ENCODE data around the gene ABR. TPM values are rescaled to one million over a fixed set of nuclear protein-coding genes. Genes with fewer than 3 reads are reported as not detected.

The ABR gene
- total and polyA plus RNA-seq, 2 of the 8 experiments (the other 6 are each of a cell fraction or from before 2014, with no cell fraction given) = 44.8 to 47.2 TPM

DNA sequence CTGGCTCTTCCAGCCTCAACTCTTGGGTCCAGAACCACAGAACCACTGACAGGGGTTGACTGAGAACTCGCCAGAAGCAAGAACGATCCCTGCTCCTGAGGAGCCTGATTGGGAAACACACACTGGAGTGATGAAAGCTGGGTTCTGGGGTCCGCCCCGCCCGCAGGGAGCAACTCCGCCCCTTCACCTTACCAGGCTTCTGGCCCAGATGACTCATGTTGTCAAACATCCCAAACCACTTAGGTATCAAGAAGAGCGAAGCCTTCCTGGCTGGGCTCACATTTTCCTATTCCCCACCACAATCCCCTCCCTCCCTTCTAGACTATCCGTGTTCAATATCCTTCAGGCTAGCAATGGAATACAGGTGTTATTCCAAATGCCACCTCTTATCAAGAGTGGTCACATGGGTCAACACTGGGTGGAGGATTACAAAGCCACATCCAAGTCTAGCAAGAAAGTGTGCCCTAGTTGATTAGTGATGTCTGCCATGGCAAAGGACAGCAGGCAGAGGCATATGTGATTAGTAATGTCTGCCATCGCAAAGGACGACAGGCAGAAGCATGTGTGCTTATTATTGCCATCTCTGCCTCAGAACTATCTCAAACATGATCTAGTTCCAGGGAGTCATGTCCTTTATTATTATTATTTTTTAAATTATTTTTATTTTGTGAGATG lies 112.4 kb downstream of the ABR start:
- no peak overlapping the region for H4K5ac ChIP-seq (ENCODE audit: insufficient read length, low read depth, low read length)
- WGBS, 2 experiments (ENCODE audit: extremely low coverage in 1 of 2, insufficient coverage in 1 of 2, insufficient read length in 1 of 2, insufficient replicate concordance in 2 of 2, low coverage in 1 of 2, low lambda C conversion rate in 2 of 2, missing lambda C conversion rate in 1 of 2) = 92% methylated on average over 10 of the region's 10 CpGs; no CpG with 5 or more reads in 1 of the 2 experiments
- peaks cover 0 to 3% of the 10 kb centered on the region in 2 experiments; a peak in 1 of 4 replicates for H3K9me3 ChIP-seq (ENCODE audit: insufficient read depth in 2 of 2, low read depth in 1 of 2, low read length in 1 of 2)
- CTCF ChIA-PET (ENCODE audit: partially characterized antibody) = interaction anchor here (1.3 to 1.7 kb wide), 2 partner anchors 9 to 11 kb away, joined by 6 to 12 read pairs; no protein-coding TSS in a partner anchor
- no peaks in the 10 kb centered on the region for H3K27me3 ChIP-seq (replicated peaks in 1 of 4; ENCODE audit: control insufficient read depth in 3 of 4, extremely low read depth in 1 of 4, insufficient read depth in 3 of 4, low read length in 3 of 4)
- no peak overlapping the region for H2BK15ac ChIP-seq (ENCODE audit: low read length)
- no peak overlapping the region for H3K4ac ChIP-seq (replicated peaks; ENCODE audit: insufficient read length, low read depth, low read length)
- no peak overlapping the region for H2BK20ac ChIP-seq (ENCODE audit: low read length)
- no peak overlapping the region for H2AFZ ChIP-seq (ENCODE audit: low read length)
- H2BK120ac ChIP-seq (replicated peaks; ENCODE audit: low read depth, low read length) = no peak overlapping the region
- H3K79me1 ChIP-seq (ENCODE audit: low read depth, low read length) = no peaks in the 10 kb centered on the region
- DNase-seq (ENCODE audit: low read depth in 1 of 2, low spot score in 2 of 2) (no peak), FAIRE-seq (no peak)
- H3K36me3 ChIP-seq (ENCODE audit: control insufficient read depth in 2 of 4, insufficient read depth in 4 of 4, low read length in 3 of 4) = peaks cover 0 to 8% (median 3%) of the 10 kb centered on the region in 4 experiments; a peak in 6 of 8 replicates
- no peak overlapping the region for H3K23ac ChIP-seq (ENCODE audit: insufficient read length)
- no peak overlapping the region for H4K91ac ChIP-seq (replicated peaks; ENCODE audit: insufficient read length, low read length)
- no peaks in the 10 kb centered on the region for H3K79me2 ChIP-seq (ENCODE audit: control insufficient read depth in 1 of 2, insufficient read depth in 2 of 2, low read length in 2 of 2)
- H3K4me3 ChIP-seq (ENCODE audit: extremely low read depth in 1 of 4, insufficient read depth in 2 of 4, low read depth in 3 of 4, low read length in 4 of 4) = no peak overlapping the region
- no peak overlapping the region for H3K4me2 ChIP-seq (ENCODE audit: insufficient read depth in 1 of 2, low read depth in 2 of 2, low read length in 2 of 2)
- H3K9ac ChIP-seq (replicated peaks in 1 of 4; ENCODE audit: extremely low read depth in 1 of 4, low read depth in 3 of 4, low read length in 3 of 4) = no peak overlapping the region
- TF ChIP-seq SIX5 (IDR thresholded peaks at IDR 0.05; ENCODE audit: low read depth, low read length) (no peak), POLR2AphosphoS5 (IDR thresholded peaks at IDR 0.05; ENCODE audit: low read depth, low read length) (no peak), SP1 (IDR thresholded peaks at IDR 0.05; ENCODE audit: low read depth, low read length) (no peak), RNF2 (IDR thresholded peaks at IDR 0.05; ENCODE audit: borderline replicate concordance, low read depth, low read length, missing control alignments, poor library complexity, severe bottlenecking) (no peak)
- TF ChIP-seq, protein P1, sequence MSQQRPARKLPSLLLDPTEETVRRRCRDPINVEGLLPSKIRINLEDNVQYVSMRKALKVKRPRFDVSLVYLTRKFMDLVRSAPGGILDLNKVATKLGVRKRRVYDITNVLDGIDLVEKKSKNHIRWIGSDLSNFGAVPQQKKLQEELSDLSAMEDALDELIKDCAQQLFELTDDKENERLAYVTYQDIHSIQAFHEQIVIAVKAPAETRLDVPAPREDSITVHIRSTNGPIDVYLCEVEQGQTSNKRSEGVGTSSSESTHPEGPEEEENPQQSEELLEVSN (IDR thresholded peaks at IDR 0.05) = no peak
- TF ChIP-seq, protein P2, sequence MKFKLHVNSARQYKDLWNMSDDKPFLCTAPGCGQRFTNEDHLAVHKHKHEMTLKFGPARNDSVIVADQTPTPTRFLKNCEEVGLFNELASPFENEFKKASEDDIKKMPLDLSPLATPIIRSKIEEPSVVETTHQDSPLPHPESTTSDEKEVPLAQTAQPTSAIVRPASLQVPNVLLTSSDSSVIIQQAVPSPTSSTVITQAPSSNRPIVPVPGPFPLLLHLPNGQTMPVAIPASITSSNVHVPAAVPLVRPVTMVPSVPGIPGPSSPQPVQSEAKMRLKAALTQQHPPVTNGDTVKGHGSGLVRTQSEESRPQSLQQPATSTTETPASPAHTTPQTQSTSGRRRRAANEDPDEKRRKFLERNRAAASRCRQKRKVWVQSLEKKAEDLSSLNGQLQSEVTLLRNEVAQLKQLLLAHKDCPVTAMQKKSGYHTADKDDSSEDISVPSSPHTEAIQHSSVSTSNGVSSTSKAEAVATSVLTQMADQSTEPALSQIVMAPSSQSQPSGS (IDR thresholded peaks at IDR 0.05; ENCODE audit: low read length) = no peak
- H3K18ac ChIP-seq (ENCODE audit: extremely low read depth, low read length) = no peak overlapping the region
- H4K20me1 ChIP-seq (replicated peaks in 1 of 2; ENCODE audit: control insufficient read depth in 1 of 2, insufficient read depth in 2 of 2, low read length in 2 of 2) = no peaks in the 10 kb centered on the region
- no peak overlapping the region for H3K14ac ChIP-seq (ENCODE audit: insufficient read length)
- no peaks in the 10 kb centered on the region; a peak in 1 of 7 replicates for H3K4me1 ChIP-seq (replicated peaks in 1 of 4; ENCODE audit: control insufficient read depth in 3 of 4, insufficient read depth in 4 of 4, low read length in 3 of 4)
- H3K27ac ChIP-seq (ENCODE audit: low read depth, low read length) = no peak overlapping the region
- H2BK5ac ChIP-seq (ENCODE audit: low read depth, low read length) = no peak overlapping the region
- no peak overlapping the region for H4K8ac ChIP-seq (ENCODE audit: extremely low read depth, insufficient read depth, low read length)
- no peak overlapping the region for H3K56ac ChIP-seq (replicated peaks; ENCODE audit: insufficient read length, low read depth, low read length)
- POLR2A ChIA-PET (ENCODE audit: partially characterized antibody) = no interaction called here
- no peak overlapping the region for H2AK5ac ChIP-seq (ENCODE audit: low read depth, low read length)
- H3K23me2 ChIP-seq (ENCODE audit: low read depth, low read length) = no peaks in the 10 kb centered on the region
- H2BK12ac ChIP-seq (ENCODE audit: low read depth, low read length) = no peak overlapping the region
